ENCODE results near the gene HOXC12.

GRCh38 chr12:53931844-53932581 lies 22.7 kb upstream of the HOXC12 start:
- TF ChIP-seq POLR2AphosphoS5 (IDR thresholded peaks at IDR 0.05; ENCODE audit: low read depth, low read length) (no peak), POLR2A (IDR thresholded peaks at IDR 0.05; ENCODE audit: low read depth, low read length) (no peak)

Measured in GM12892 (cell line).